Neural cell (in vitro differentiated cells): ENCODE results near the gene PNPLA2.

ENCODE experiments used
- POLR2AphosphoS5 ChIP-seq: IDR thresholded peaks from 2 replicates; pipeline ENCODE4 v1.6.1; 2012
- REST ChIP-seq: IDR thresholded peaks from 2 replicates; pipeline ENCODE4 v1.6.1; 2012; ENCODE audit warnings: borderline replicate concordance
- TF ChIP-seq, protein P1 (sequence below): fragments of 450-650 bp; IDR thresholded peaks from 2 replicates; pipeline ENCODE4 v1.5.1; 2014; ENCODE audit warnings: antibody characterized with exemption, mild to moderate bottlenecking, moderate library complexity; ENCODE audit not compliant: poor library complexity, severe bottlenecking

- TF ChIP-seq, protein P1, sequence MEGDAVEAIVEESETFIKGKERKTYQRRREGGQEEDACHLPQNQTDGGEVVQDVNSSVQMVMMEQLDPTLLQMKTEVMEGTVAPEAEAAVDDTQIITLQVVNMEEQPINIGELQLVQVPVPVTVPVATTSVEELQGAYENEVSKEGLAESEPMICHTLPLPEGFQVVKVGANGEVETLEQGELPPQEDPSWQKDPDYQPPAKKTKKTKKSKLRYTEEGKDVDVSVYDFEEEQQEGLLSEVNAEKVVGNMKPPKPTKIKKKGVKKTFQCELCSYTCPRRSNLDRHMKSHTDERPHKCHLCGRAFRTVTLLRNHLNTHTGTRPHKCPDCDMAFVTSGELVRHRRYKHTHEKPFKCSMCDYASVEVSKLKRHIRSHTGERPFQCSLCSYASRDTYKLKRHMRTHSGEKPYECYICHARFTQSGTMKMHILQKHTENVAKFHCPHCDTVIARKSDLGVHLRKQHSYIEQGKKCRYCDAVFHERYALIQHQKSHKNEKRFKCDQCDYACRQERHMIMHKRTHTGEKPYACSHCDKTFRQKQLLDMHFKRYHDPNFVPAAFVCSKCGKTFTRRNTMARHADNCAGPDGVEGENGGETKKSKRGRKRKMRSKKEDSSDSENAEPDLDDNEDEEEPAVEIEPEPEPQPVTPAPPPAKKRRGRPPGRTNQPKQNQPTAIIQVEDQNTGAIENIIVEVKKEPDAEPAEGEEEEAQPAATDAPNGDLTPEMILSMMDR, result no peak
- no peak for TF ChIP-seq POLR2AphosphoS5
- no peak for TF ChIP-seq REST
Measured at GRCh38 chr11:872799-873198, 54.1 kb downstream of the PNPLA2 start.
